HG02571 (cell line): ENCODE results near the gene CFAP251.
"Not testable (repeated sequence)": the region's sequence is repeated elsewhere in the genome, so short reads cannot be mapped to it uniquely, and the experiment has no call there.

ENCODE experiments used
- ATAC-seq: cut with Tn5 transposase; IDR thresholded peaks from one replicate; pipeline ENCODE4 v1.9.1; 2021; ENCODE audit warnings: mild to moderate bottlenecking, moderate library complexity; ENCODE audit not compliant: unreplicated experiment

The CFAP251 gene

GRCh38 chr12:122023339-122024131, 105.1 kb downstream of the CFAP251 start:
- no peak for ATAC-seq

DNA sequence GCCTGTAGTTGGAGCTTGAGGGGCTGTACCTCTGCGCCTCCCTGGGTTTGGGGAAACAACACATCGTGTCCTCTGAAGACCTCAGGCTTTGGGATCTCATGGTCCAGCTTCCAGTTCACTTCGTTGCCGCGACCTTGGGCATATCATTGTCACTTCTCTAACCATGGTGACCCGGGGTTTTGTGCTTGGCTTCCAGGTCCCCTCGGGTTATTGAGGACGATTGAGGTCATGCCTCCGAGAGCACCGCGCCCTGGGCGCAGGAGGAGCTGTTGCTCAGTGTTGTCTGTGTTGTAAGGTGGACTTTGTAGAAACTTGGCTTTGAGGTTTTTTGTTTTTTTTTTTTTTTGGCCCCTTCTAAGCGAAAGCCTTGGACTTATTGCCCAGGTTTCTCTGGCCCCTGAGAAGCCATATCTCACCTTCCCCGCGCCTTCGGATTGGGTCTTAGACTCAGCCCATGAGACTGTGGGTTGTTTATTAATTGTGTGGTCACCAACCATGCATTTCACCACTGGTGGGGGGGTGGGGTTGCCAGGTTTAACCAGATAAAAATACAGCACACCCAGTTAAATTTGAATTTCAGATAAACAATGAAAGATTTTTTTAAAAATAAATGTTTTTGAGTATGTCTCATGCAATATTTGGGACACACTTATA, 105.9 kb downstream of the CFAP251 start:
- ATAC-seq = no peak

- ATAC-seq = no peak
Observed at GRCh38 chr12:122026706-122027333, 108.4 kb downstream of the CFAP251 start.

- no peak for ATAC-seq
Observed at GRCh38 chr12:122028165-122028904, 109.9 kb downstream of the CFAP251 start.

DNA sequence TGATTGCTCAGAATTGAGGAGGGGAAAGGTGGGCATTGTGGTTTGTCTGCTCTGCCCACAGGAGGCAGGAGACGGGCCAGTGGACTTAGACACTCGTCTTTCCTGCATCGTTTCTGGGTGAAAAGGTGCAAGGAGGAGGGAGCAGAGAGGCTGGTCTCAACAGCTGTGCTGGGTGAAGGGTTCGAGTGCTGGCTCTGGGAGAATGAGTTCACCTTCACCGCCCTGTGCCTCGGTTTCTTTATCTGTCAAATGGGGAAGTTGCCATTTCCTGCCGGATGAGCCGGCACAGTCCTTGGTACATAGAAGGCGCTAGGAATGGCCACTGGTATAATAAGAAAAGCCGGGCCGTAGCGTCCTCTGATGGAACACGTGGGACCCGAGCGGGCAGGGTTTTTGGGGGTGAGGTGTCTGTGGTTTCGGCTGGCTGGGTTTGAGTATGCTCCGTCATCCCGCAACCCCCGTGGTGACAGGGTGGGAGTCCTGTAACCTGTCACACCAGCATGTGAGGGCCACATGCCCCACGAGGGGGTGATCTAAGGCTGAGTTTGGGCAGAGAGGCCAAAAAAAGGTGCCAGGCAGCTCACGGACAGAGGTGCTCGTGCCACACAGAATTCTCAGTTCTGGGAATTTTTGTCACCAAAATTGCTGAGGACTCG, 110.6 kb downstream of the CFAP251 start:
- ATAC-seq = no peak

- ATAC-seq = no peak
Observed at GRCh38 chr12:122029620-122030423, 111.4 kb downstream of the CFAP251 start.

GRCh38 chr12:122030424-122031035, 112.1 kb downstream of the CFAP251 start:
- no peak for ATAC-seq

GRCh38 chr12:122031342-122032216, 113.2 kb downstream of the CFAP251 start:
- ATAC-seq = no peak

DNA sequence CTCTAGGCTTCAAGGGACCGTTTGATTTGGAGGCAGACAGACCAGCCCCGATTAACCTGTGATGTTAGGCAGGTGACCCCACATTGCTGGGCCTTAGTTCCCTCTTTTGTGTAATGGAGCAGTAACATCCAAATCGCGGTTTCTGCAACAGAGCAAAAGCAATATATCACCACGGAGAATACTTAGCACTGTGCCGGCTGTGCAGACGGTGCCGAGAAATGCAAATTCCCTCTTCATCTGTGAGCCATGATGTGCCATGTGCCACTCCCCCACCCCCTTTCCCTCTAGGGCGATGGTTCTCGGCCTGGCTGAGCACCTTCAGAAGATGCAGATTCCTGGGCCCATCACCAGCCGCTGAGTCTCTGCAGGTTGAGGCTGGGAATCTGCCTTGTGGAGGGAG, 114.2 kb downstream of the CFAP251 start:
- no peak for ATAC-seq

DNA sequence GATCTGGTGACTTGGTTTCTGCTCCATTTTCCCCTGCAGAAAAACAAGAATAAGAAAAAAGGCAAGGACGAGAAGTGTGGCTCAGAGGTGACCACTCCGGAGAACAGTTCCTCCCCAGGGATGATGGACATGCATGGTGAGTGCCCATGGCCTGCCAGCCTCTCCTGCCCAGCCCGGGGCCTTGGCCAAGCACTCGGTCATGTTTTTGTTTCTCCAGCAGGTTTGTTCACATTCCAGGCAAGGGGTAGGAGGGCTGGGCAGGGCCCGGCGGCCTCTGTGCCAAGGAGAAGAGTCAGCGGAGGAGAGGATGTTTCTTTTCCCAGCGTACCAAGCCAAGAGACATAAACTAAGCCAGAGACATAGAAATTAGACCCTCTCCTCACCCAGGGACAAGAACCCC, 116.9 kb downstream of the CFAP251 start:
- ATAC-seq = no peak

DNA sequence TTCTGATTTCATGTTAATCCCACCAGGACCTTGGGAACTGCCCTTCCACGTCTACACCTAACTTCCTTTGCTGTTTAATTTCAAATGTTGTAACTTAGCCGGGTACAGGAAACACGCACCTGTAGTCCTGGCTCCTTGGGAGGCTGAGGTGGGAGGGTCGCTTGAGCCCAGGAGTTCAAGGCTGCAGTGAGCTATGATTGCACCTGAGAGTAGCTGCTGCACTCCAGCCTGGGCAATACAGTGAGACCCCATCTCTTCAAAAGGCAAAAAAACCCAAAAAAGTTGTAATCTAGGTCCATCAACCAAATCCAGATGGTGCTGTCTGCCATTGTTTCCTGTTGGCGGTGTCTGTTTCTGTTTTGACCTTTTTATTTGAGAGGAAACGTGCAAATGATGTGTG, 117.8 kb downstream of the CFAP251 start:
- ATAC-seq = no peak

DNA sequence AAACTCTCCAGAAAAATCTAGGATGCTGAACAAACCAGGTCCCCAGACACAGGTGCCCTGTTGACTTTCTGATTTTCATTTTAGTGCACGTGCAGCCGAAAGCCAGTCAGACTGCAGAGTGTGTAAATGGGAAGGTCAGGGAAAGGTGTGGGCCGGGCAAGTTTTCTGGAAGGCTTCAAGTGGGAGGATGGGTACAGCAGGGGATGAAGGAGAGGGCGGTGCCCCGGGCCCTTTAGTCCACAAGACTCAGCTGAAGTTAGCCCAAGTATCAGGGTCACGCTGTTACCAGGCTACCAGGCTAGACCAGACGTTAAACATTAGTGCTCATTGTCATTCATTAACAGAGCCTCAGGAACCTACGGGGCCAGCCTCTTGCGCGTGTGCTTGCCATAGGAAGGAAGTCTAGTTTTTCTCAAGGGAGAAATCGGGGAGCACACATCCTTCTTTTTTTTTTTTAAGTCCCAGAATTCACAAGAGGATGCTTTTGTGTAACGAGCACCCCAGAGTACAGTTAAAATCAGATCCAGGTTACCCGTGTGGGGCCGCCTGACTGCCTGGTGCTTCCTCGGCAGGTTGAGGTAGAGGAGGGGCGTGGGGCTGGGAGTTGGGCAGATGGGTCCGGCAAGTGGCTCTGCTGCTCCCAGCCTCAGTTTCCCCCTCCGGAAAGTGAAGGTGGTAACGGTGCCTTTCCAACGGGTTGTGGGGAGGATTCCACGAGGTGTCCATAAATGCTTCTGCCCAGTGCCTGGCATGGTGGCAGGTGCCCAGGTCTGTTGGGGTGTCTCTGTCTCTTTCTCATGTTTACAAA, 122.4 kb downstream of the CFAP251 start:
- ATAC-seq = no peak

DNA sequence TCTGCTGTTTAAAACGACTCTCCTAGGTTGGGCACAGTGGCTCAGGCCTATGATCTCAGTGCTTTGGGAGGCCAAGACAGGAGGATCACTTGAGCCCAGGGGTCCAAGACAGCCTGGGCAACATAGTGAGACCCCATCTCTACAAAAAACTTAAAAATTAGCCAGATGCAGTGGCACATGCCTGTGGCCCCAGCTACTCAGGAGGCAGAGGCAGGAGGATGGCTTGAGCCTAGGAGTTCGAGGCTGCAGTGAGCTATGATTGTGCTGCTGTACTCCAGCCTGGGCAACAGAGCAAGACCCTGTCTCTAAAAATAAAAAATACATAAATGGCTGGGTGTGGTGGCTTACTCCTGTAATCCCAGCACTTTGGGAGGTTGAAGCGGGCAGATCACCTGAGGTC, 123.1 kb downstream of the CFAP251 start:
- not testable (repeated sequence) for ATAC-seq

- ATAC-seq = no peak
Observed at GRCh38 chr12:122042910-122043309, 124.5 kb downstream of the CFAP251 start.

GRCh38 chr12:122043476-122043875, 125.1 kb downstream of the CFAP251 start:
- no peak for ATAC-seq

DNA sequence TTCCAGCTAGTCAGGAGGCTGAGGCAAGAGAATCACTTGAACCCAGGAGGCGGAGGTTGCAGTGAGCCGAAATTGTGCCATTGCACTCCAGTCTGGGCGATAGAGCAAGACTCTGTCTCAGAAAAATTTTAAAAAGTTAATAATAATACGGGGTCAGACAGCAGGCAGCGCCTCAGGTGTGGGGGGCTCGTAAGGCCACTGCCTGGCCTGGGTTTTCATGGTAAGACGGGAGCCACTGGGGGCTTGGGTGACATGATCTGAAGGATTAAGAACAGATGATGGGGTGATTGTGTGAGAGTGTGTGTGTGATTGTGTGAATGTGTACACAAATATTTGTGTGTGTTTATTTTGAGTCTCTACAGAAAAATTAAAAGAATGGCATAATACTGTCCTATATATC, 126.9 kb downstream of the CFAP251 start:
- ATAC-seq = no peak

DNA sequence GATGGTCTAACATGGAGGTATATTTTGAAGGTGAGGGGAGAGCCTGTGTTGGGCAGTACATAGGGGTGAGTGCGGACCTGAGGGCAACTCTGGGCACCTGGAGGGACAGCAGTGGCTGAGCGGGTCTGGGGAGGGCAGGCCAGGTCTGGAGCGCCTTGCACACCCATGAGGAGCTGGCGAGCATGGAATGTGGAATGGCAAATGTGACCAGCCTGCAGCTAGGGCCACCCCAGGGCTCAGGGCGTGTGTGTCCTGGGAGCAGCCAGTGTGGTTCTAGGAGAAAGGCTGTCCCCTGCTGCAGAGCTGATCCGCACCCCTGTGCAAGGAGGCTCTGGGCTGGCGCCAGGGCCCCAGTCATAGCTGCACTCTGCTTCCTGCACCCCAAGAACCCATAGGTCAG, 127.8 kb downstream of the CFAP251 start:
- ATAC-seq = no peak

DNA sequence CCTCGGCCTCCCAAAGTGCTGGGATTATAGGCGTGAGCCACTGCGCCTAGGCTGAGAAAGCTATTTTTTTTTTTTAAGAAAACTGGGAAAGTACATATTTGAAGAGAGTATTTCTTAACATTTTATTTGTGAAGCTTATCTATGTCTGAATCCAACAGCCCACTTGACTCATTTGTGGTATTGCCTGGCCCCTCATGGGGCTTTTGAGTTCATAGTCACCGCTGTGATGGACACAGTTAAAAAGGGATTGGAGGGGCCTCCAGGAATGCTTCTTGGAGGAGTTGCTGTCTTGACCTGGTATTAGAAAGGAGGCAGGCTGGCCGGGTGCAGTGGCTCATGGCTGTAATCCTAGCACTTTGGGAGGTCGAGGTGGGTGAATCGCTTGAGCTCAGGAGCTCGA, 129.8 kb downstream of the CFAP251 start:
- ATAC-seq = no peak
